HepG2 (cell line): Measurements from ENCODE around the gene IL11RA.

Experiments used
- BCLAF1 ChIP-seq: fragments of 450-650 bp; IDR thresholded peaks from 2 replicates; pipeline ENCODE4 v1.6.1; 2017; ENCODE audit warnings: mild to moderate bottlenecking
- CEBPB ChIP-seq: IDR thresholded peaks from 2 replicates; pipeline ENCODE4 v1.6.1; 2011; ENCODE audit warnings: low read depth, low read length, improper control_type of control experiment, borderline replicate concordance
- EEA1 ChIP-seq: sonication (generic); formaldehyde crosslinking; IDR thresholded peaks from 2 replicates; pipeline ENCODE4 v1.5.1; 2020; ENCODE audit warnings: mild to moderate bottlenecking, missing genetic modification reagents, borderline replicate concordance
- HDAC2 ChIP-seq: sonication (generic); formaldehyde crosslinking; IDR thresholded peaks from 2 replicates; pipeline ENCODE4 v1.4.0; 2020; ENCODE audit warnings: missing genetic modification reagents
- ZNF143 ChIP-seq: sonication (generic); formaldehyde crosslinking; IDR thresholded peaks from 2 replicates; pipeline ENCODE4 v1.4.0; 2020; ENCODE audit warnings: missing genetic modification reagents
- ZNF224 ChIP-seq: sonication (generic); formaldehyde crosslinking; IDR thresholded peaks from 2 replicates; pipeline ENCODE4 v1.5.0; 2020; ENCODE audit warnings: mild to moderate bottlenecking, missing genetic modification reagents
- TF ChIP-seq, protein P1 (sequence below): sonication (generic); formaldehyde crosslinking; IDR thresholded peaks from 2 replicates; pipeline ENCODE4 v1.4.0; 2020; ENCODE audit warnings: missing genetic modification reagents, mild to moderate bottlenecking, borderline replicate concordance

GRCh38 chr9:34686231-34686630 is 34.2 kb downstream of the IL11RA start:
- TF ChIP-seq, protein P1, sequence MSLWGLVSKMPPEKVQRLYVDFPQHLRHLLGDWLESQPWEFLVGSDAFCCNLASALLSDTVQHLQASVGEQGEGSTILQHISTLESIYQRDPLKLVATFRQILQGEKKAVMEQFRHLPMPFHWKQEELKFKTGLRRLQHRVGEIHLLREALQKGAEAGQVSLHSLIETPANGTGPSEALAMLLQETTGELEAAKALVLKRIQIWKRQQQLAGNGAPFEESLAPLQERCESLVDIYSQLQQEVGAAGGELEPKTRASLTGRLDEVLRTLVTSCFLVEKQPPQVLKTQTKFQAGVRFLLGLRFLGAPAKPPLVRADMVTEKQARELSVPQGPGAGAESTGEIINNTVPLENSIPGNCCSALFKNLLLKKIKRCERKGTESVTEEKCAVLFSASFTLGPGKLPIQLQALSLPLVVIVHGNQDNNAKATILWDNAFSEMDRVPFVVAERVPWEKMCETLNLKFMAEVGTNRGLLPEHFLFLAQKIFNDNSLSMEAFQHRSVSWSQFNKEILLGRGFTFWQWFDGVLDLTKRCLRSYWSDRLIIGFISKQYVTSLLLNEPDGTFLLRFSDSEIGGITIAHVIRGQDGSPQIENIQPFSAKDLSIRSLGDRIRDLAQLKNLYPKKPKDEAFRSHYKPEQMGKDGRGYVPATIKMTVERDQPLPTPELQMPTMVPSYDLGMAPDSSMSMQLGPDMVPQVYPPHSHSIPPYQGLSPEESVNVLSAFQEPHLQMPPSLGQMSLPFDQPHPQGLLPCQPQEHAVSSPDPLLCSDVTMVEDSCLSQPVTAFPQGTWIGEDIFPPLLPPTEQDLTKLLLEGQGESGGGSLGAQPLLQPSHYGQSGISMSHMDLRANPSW (CRISPR knock-in tag): no peak
- TF ChIP-seq BCLAF1 (no peak), ZNF224 (CRISPR knock-in tag) (no peak), ZNF143 (CRISPR knock-in tag) (no peak), HDAC2 (CRISPR knock-in tag) (no peak), CEBPB (no peak), EEA1 (no peak)
